ENCODE data around the gene DGKB. TPM values are rescaled to one million over a fixed set of nuclear protein-coding genes. Genes with fewer than 3 reads are reported as not detected.

DGKB gene
- total RNA-seq, 1 experiment from 2014 or later, result 1.9 TPM

DNA sequence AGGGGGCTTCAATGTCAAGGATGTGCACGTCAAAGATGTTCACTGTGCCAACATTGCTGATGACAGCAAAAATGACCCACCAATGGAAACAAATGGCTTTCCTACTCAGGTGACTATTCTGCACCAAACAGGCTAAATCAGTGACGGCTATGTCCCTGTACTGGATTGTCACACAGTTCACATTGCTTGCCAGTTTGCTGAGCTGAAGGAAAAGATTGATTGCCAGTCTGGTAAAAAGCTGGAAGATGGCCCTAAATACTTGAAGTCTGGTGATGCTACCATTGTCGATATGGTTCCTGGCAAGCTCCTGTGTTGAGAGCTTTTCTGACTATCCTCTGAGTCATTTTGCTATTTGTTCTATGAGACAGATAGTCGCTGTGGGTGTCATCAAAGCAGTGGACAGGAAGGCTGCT is 710.9 kb downstream of the DGKB start:
- ATAC-seq (no peak), DNase-seq (ENCODE audit: low spot score) (no peak)
- Mint-ChIP-seq H3K36me3 (no peaks in the 10 kb centered on the region), H3K9me3 (peaks cover 6% of the 10 kb centered on the region), H3K4me1 (no peaks in the 10 kb centered on the region), H3K4me3 (no peak overlapping the region), H3K27me3 (ENCODE audit: low read depth) (no peaks in the 10 kb centered on the region), H3K27ac (no peak overlapping the region)
- ChIA-PET POLR2A (no interaction called here), CTCF (no interaction called here)
- TF ChIP-seq CBFB (CRISPR knock-in tag; IDR thresholded peaks at IDR 0.05; ENCODE audit: low read depth) (no peak), SP1 (CRISPR knock-in tag; conservative IDR thresholded peaks at IDR 0.05) (no peak), ATF6 (CRISPR knock-in tag; IDR thresholded peaks at IDR 0.05) (no peak), TEAD4 (CRISPR knock-in tag; IDR thresholded peaks at IDR 0.05) (no peak), GABPB1 (CRISPR knock-in tag; IDR thresholded peaks at IDR 0.05) (no peak), FOXJ3 (CRISPR knock-in tag; IDR thresholded peaks at IDR 0.05; ENCODE audit: borderline replicate concordance) (no peak), ATF3 (CRISPR knock-in tag; conservative IDR thresholded peaks at IDR 0.05) (no peak), ATF1 (CRISPR knock-in tag; IDR thresholded peaks at IDR 0.05) (no peak), TCF7 (CRISPR knock-in tag; IDR thresholded peaks at IDR 0.05; ENCODE audit: low read depth) (no peak), ZNF416 (CRISPR knock-in tag; IDR thresholded peaks at IDR 0.05) (no peak), RELA (CRISPR knock-in tag; IDR thresholded peaks at IDR 0.05; ENCODE audit: borderline replicate concordance) (no peak), PRDM15 (CRISPR knock-in tag; IDR thresholded peaks at IDR 0.05) (no peak), JUN (CRISPR knock-in tag; IDR thresholded peaks at IDR 0.05) (no peak), NR3C1 (CRISPR knock-in tag; conservative IDR thresholded peaks at IDR 0.05; ENCODE audit: low read depth) (no peak), ZNF423 (CRISPR knock-in tag; IDR thresholded peaks at IDR 0.05) (no peak), NFYB (CRISPR knock-in tag; conservative IDR thresholded peaks at IDR 0.05; ENCODE audit: low read depth) (no peak)
- TF ChIP-seq, protein P1, sequence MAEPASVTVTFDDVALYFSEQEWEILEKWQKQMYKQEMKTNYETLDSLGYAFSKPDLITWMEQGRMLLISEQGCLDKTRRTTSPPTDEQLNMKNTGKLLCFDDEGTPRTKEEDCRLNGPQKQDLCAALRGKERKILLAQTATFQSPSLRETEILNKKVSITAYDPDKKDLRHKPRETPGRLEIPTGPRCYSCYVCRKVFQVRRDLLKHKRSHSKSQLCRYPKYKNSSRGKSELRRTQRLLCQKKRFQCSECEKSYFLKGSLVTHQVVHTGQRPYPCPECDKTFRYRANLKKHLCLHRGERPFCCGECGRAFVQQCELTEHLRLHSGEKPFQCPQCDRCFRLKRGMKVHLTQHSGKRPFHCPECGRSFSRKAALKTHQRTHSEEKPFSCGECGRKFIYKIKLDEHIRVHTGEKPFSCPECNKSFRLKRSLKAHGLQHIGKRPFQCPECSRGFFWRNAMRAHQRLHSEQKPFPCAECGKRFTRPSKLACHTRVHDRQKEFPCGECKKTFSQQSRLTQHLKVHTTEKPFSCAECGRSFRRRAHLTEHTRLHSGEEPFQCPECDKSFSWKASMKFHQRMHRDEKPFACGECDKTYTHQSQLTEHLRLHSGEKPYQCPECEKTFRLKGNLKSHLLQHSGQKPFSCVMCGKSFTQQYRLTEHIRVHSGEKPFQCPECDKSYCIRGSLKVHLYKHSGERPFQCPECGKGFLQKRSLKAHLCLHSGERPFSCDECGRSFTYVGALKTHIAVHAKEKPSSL (CRISPR knock-in tag; conservative IDR thresholded peaks at IDR 0.05), result no peak
- TF ChIP-seq, protein P2, sequence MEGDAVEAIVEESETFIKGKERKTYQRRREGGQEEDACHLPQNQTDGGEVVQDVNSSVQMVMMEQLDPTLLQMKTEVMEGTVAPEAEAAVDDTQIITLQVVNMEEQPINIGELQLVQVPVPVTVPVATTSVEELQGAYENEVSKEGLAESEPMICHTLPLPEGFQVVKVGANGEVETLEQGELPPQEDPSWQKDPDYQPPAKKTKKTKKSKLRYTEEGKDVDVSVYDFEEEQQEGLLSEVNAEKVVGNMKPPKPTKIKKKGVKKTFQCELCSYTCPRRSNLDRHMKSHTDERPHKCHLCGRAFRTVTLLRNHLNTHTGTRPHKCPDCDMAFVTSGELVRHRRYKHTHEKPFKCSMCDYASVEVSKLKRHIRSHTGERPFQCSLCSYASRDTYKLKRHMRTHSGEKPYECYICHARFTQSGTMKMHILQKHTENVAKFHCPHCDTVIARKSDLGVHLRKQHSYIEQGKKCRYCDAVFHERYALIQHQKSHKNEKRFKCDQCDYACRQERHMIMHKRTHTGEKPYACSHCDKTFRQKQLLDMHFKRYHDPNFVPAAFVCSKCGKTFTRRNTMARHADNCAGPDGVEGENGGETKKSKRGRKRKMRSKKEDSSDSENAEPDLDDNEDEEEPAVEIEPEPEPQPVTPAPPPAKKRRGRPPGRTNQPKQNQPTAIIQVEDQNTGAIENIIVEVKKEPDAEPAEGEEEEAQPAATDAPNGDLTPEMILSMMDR (IDR thresholded peaks at IDR 0.05), result no peak
